Left lung (tissue), 10 donors: ENCODE results near the gene BHLHE23. TPM values are rescaled to one million over a fixed set of nuclear protein-coding genes. Genes with fewer than 3 reads are reported as not detected.

Experiments used
- ATAC-seq: fragments of 200-7000 bp; cut with Tn5 transposase; one replicate; pipeline ENCODE4 v1.9.1; 2020; ENCODE audit warnings: moderate library complexity
- DNase-seq, 4 donors: peaks; one replicate each; pipeline ENCODE4 v3.0.0-alpha.2; 2013 to 2020
- H3K27ac ChIP-seq, 2 donors: fragments of 200-600 bp; sonication (generic) in 1 of 2; one replicate each; pipeline versions ENCODE4 v1.5.0 to v1.8.0; 2020 to 2021
- H3K27me3 ChIP-seq, 2 donors: fragments of 200-600 bp; sonication (generic) in 1 of 2; one replicate each; pipeline versions ENCODE4 v1.5.0 to v1.8.0; 2020 to 2021
- H3K36me3 ChIP-seq, 2 donors: fragments of 200-600 bp; sonication (generic) in 1 of 2; one replicate each; pipeline versions ENCODE4 v1.5.0 to v1.8.0; 2020 to 2021
- H3K4me1 ChIP-seq, 2 donors: fragments of 200-600 bp; one replicate each; pipeline ENCODE4 v1.8.0; 2021
- H3K4me3 ChIP-seq, 2 donors: fragments of 200-600 bp; sonication (generic) in 1 of 2; one replicate each; pipeline versions ENCODE4 v1.5.0 to v1.8.0; 2020 to 2021; ENCODE audit warnings: mild to moderate bottlenecking in 1 of 2
- H3K9me3 ChIP-seq, 2 donors: fragments of 200-600 bp; sonication (generic) in 1 of 2; one replicate each; pipeline versions ENCODE4 v1.5.0 to v1.8.0; 2020 to 2021
- CTCF ChIP-seq, 2 donors: fragments of 200-600 bp; sonication (generic) in 1 of 2; IDR thresholded peaks; one replicate each; pipeline versions ENCODE4 v1.5.0 to v1.8.0; 2021; ENCODE audit warnings: antibody characterized with exemption in 2 of 2
- intact Hi-C, 2 donors: fragments of 100-400 bp; cut with DNase I; formaldehyde crosslinking; loops; one replicate each; pipeline versions ENCODE4 v1.11.2 to v1.14.2; 2022
- polyA plus RNA-seq, 6 donors: library from polyadenylated mRNA; unstranded; fragments of 120-200 nt; gene quantifications; one replicate each; pipeline ENCODE4 v1.2.1, GENCODE V29; 2013; ENCODE audit not compliant: insufficient read length in 6 of 6
- total RNA-seq, 2 donors: library from RNA; stranded (reverse); fragmentation: NEBNext Ultra II Directional; extraction: Animal tissue kit (Norgen Biotek cat#: 25700); gene quantifications; one replicate each; pipeline ENCODE4 v1.2.1, GENCODE V29; 2021
- donor health status: DM: no; HTN: yes; CAD: no.
- donor health status: DM: no; HTN: no; CAD: no.

The BHLHE23 gene
- total and polyA plus RNA-seq, 8 donors, result not detected

GRCh38 chr20:63024573-63025392 lies 18.0 kb upstream of the BHLHE23 start:
- H3K9me3 ChIP-seq, result no peaks in the 10 kb centered on the region
- DNase-seq, result peak in 1 of 4 donors; percentile 42
- no peak for TF ChIP-seq CTCF (IDR thresholded peaks at IDR 0.05)
- no peak overlapping the region for H3K4me3 ChIP-seq
- intact Hi-C loops, result no loop called here
- H3K27ac ChIP-seq, result no peak overlapping the region
- no peaks in the 10 kb centered on the region for H3K36me3 ChIP-seq
- H3K4me1 ChIP-seq, result no peaks in the 10 kb centered on the region
- peaks cover 52 to 98% of the 10 kb centered on the region in 2 donors for H3K27me3 ChIP-seq
- ATAC-seq, result no peak

GRCh38 chr20:63023936-63024571 lies 17.3 kb upstream of the BHLHE23 start:
- no peaks in the 10 kb centered on the region for H3K36me3 ChIP-seq
- ATAC-seq (no peak), DNase-seq (peak in 1 of 4 donors; percentile 67)
- no peaks in the 10 kb centered on the region for H3K9me3 ChIP-seq
- H3K27ac ChIP-seq, result no peak overlapping the region
- H3K27me3 ChIP-seq, result peaks cover 52 to 98% of the 10 kb centered on the region in 2 donors
- no peaks in the 10 kb centered on the region for H3K4me1 ChIP-seq
- no peak overlapping the region for H3K4me3 ChIP-seq
- TF ChIP-seq CTCF (IDR thresholded peaks at IDR 0.05), result no peak
- intact Hi-C loops, result no loop called here

GRCh38 chr20:63023071-63023935 lies 16.5 kb upstream of the BHLHE23 start:
- no peak overlapping the region for H3K27ac ChIP-seq
- intact Hi-C loops, result no loop called here
- no peaks in the 10 kb centered on the region for H3K4me1 ChIP-seq
- no peaks in the 10 kb centered on the region for H3K36me3 ChIP-seq
- DNase-seq, result peak in 1 of 4 donors; percentile 72
- ATAC-seq, result no peak
- TF ChIP-seq CTCF (IDR thresholded peaks at IDR 0.05), result no peak
- H3K4me3 ChIP-seq, result no peak overlapping the region
- peaks cover 50 to 100% of the 10 kb centered on the region in 2 donors for H3K27me3 ChIP-seq
- H3K9me3 ChIP-seq, result no peaks in the 10 kb centered on the region

- H3K36me3 ChIP-seq, result no peaks in the 10 kb centered on the region
- DNase-seq, result peak in 1 of 4 donors; percentile 61
- H3K27me3 ChIP-seq, result peaks cover 43 to 100% of the 10 kb centered on the region in 2 donors
- H3K4me3 ChIP-seq, result no peak overlapping the region
- ATAC-seq, result no peak
- H3K9me3 ChIP-seq, result no peaks in the 10 kb centered on the region
- H3K4me1 ChIP-seq, result no peaks in the 10 kb centered on the region
- no peak for TF ChIP-seq CTCF (IDR thresholded peaks at IDR 0.05)
- intact Hi-C loops, result no loop called here
- H3K27ac ChIP-seq, result no peak overlapping the region
These were observed 15.7 kb upstream of the BHLHE23 start for GRCh38 chr20:63022501-63022900.
